Measurements from ENCODE around the gene GUCY1A2. TPM values are rescaled to one million over a fixed set of nuclear protein-coding genes. Genes with fewer than 3 reads are reported as not detected.

The GUCY1A2 gene
- total and polyA plus RNA-seq, 2 donors (not counting 1 experiment from before 2014, with no cell fraction given) = not detected

- DNase-seq = no peak
- Mint-ChIP-seq H3K4me1 (no peaks in the 10 kb centered on the region), H3K9me3 (ENCODE audit: insufficient read depth) (peaks cover 4% of the 10 kb centered on the region), H3K27me3 (no peaks in the 10 kb centered on the region), H3K27ac (no peak overlapping the region), H3K4me3 (no peak overlapping the region)
- no CpG with 5 or more reads among the region's 1 CpG for WGBS (ENCODE audit: insufficient coverage)
- Histone ChIP-seq H3K4me3 (ENCODE audit: control extremely low read depth in 1 of 5, extremely low read depth in 1 of 5, insufficient read depth in 1 of 5, low read depth in 2 of 5, low read length in 4 of 5) (no peak overlapping the region), H3K27ac (ENCODE audit: low read length in 2 of 2) (no peak overlapping the region), H3K4me2 (replicated peaks; ENCODE audit: low read depth, low read length, poor library complexity, severe bottlenecking) (no peak overlapping the region), H4K20me1 (ENCODE audit: control insufficient read depth, insufficient read depth, low read length, poor library complexity, severe bottlenecking) (no peaks in the 10 kb centered on the region), H3K27me3 (replicated peaks in 1 of 4; ENCODE audit: control extremely low read depth in 1 of 4, control insufficient read depth in 3 of 4, insufficient read depth in 4 of 4, low read length in 3 of 4) (no peaks in the 10 kb centered on the region), H3K9ac (ENCODE audit: low read length) (no peak overlapping the region), H2AFZ (ENCODE audit: insufficient read depth, low read depth, low read length, poor library complexity, severe bottlenecking) (no peak overlapping the region), H3K9me3 (ENCODE audit: control extremely low read depth in 1 of 3, control insufficient read depth in 2 of 3, insufficient read depth in 1 of 3, low read length in 2 of 3) (peaks cover 0 to 2% (median 0%) of the 10 kb centered on the region in 3 donors), H3K79me2 (ENCODE audit: control insufficient read depth, insufficient read depth, low read length) (no peaks in the 10 kb centered on the region), H3K36me3 (replicated peaks in 1 of 2; ENCODE audit: control extremely low read depth in 1 of 2, control insufficient read depth in 1 of 2, extremely low read depth in 1 of 2, insufficient read depth in 2 of 2, low read length in 1 of 2) (no peaks in the 10 kb centered on the region), H3K4me1 (ENCODE audit: control insufficient read depth in 2 of 2, insufficient read depth in 2 of 2, low read length in 2 of 2) (no peaks in the 10 kb centered on the region)
- ChIA-PET POLR2A (no interaction called here), CTCF (no interaction called here)
- no peak for TF ChIP-seq CTCF (IDR thresholded peaks at IDR 0.05)
- TF ChIP-seq EZH2 (IDR thresholded peaks at IDR 0.05; ENCODE audit: borderline replicate concordance, insufficient read depth, low read depth, low read length, poor library complexity, severe bottlenecking) = no peak
- intact Hi-C loops (cut with micrococcal nuclease) = no loop called here
- ATAC-seq (ENCODE audit: low read depth) = no peak
Observed at GRCh38 chr11:106670069-106670468, 348.2 kb downstream of the GUCY1A2 start.

- Histone ChIP-seq H3K9ac (ENCODE audit: low read length) (no peak overlapping the region), H2AFZ (ENCODE audit: insufficient read depth, low read depth, low read length, poor library complexity, severe bottlenecking) (no peak overlapping the region), H3K36me3 (replicated peaks in 1 of 2; ENCODE audit: control extremely low read depth in 1 of 2, control insufficient read depth in 1 of 2, extremely low read depth in 1 of 2, insufficient read depth in 2 of 2, low read length in 1 of 2) (no peaks in the 10 kb centered on the region), H3K27ac (ENCODE audit: low read length in 2 of 2) (no peak overlapping the region), H4K20me1 (ENCODE audit: control insufficient read depth, insufficient read depth, low read length, poor library complexity, severe bottlenecking) (no peaks in the 10 kb centered on the region), H3K27me3 (replicated peaks in 1 of 4; ENCODE audit: control extremely low read depth in 1 of 4, control insufficient read depth in 3 of 4, insufficient read depth in 4 of 4, low read length in 3 of 4) (no peaks in the 10 kb centered on the region), H3K4me2 (replicated peaks; ENCODE audit: low read depth, low read length, poor library complexity, severe bottlenecking) (no peak overlapping the region), H3K4me1 (ENCODE audit: control insufficient read depth in 2 of 2, insufficient read depth in 2 of 2, low read length in 2 of 2) (no peaks in the 10 kb centered on the region), H3K9me3 (ENCODE audit: control extremely low read depth in 1 of 3, control insufficient read depth in 2 of 3, insufficient read depth in 1 of 3, low read length in 2 of 3) (peaks cover 0 to 2% (median 0%) of the 10 kb centered on the region in 3 donors), H3K79me2 (ENCODE audit: control insufficient read depth, insufficient read depth, low read length) (no peaks in the 10 kb centered on the region), H3K4me3 (ENCODE audit: control extremely low read depth in 1 of 5, extremely low read depth in 1 of 5, insufficient read depth in 1 of 5, low read depth in 2 of 5, low read length in 4 of 5) (no peak overlapping the region)
- DNase-seq (no peak), ATAC-seq (ENCODE audit: low read depth) (no peak)
- POLR2A ChIA-PET = no interaction called here
- intact Hi-C loops (cut with micrococcal nuclease) = no loop called here
- TF ChIP-seq EZH2 (IDR thresholded peaks at IDR 0.05; ENCODE audit: borderline replicate concordance, insufficient read depth, low read depth, low read length, poor library complexity, severe bottlenecking) (no peak), CTCF (IDR thresholded peaks at IDR 0.05) (no peak)
- CTCF ChIA-PET = no interaction called here
- Mint-ChIP-seq H3K27me3 (no peaks in the 10 kb centered on the region), H3K9me3 (ENCODE audit: insufficient read depth) (peaks cover 4% of the 10 kb centered on the region), H3K4me1 (no peaks in the 10 kb centered on the region), H3K4me3 (no peak overlapping the region), H3K27ac (no peak overlapping the region)
- no CpG with 5 or more reads among the region's 2 CpGs for WGBS (ENCODE audit: insufficient coverage)
Observed at GRCh38 chr11:106668147-106668546, 350.1 kb downstream of the GUCY1A2 start.

All from B cell (primary cell).